Omental fat pad (tissue), 4 donors: ENCODE data around the gene HES5. TPM values are rescaled to one million over a fixed set of nuclear protein-coding genes. Genes with fewer than 3 reads are reported as not detected.

Experiments
- ATAC-seq: fragments of 150-250 bp; one replicate; pipeline ENCODE4 v1.9.1; 2016; ENCODE audit warnings: mild to moderate bottlenecking, moderate library complexity; ENCODE audit not compliant: low FRiP score
- DNase-seq: peaks from one replicate; pipeline ENCODE4 v3.0.0-alpha.2; 2019; ENCODE audit warnings: low spot score
- CTCF ChIP-seq, 3 donors: fragments of 450-650 bp; IDR thresholded peaks; one replicate each; pipeline ENCODE4 v1.5.1; 2016 to 2017; ENCODE audit warnings: antibody characterized with exemption in 3 of 3, mild to moderate bottlenecking in 3 of 3, moderate library complexity in 2 of 3
- total RNA-seq, 4 donors: library from RNA; depleted of rRNA; stranded (reverse); fragments of >200 nt; gene quantifications; one replicate each; pipeline ENCODE4 v1.1.0, GENCODE V29; 2016

HES5 gene
- total RNA-seq, 4 donors from 2014 or later: not detected

GRCh38 chr1:2516124-2516523 is 13.9 kb downstream of the HES5 start:
- DNase-seq (no peak), ATAC-seq (no peak)
- no peak for TF ChIP-seq CTCF (IDR thresholded peaks at IDR 0.05)

GRCh38 chr1:2515763-2516080 is 14.3 kb downstream of the HES5 start:
- ATAC-seq (no peak), DNase-seq (no peak)
- no peak for TF ChIP-seq CTCF (IDR thresholded peaks at IDR 0.05)

GRCh38 chr1:2514863-2515762 is 14.9 kb downstream of the HES5 start:
- no peak for DNase-seq
- no peak for ATAC-seq
- no peak for TF ChIP-seq CTCF (IDR thresholded peaks at IDR 0.05)

GRCh38 chr1:2513939-2514652 is 16.0 kb downstream of the HES5 start:
- no peak for TF ChIP-seq CTCF (IDR thresholded peaks at IDR 0.05)
- DNase-seq (no peak), ATAC-seq (no peak)

- ATAC-seq: no peak
- DNase-seq: no peak
- no peak for TF ChIP-seq CTCF (IDR thresholded peaks at IDR 0.05)
Measured at GRCh38 chr1:2512862-2513421, 17.1 kb downstream of the HES5 start.

GRCh38 chr1:2510366-2511155 is 19.5 kb downstream of the HES5 start:
- DNase-seq: no peak
- TF ChIP-seq CTCF (IDR thresholded peaks at IDR 0.05): no peak
- ATAC-seq: no peak
